ENCODE results near the gene RPL27.
A peak's percentile ranks its signal among the peaks of the same experiment; 100 is the strongest.
"Not testable (repeated sequence)": the region's sequence is repeated elsewhere in the genome, so short reads cannot be mapped to it uniquely, and the experiment has no call there.

The RPL27 gene

GRCh38 chr17:42975701-42976100 is 22.5 kb upstream of the RPL27 start:
- not testable (repeated sequence) for H3K27ac ChIP-seq (ENCODE audit: low read depth, low read length); H3K27me3 ChIP-seq (ENCODE audit: control insufficient read depth in 5 of 5, insufficient read depth in 4 of 5, low read length in 5 of 5); H3K4me3 ChIP-seq (ENCODE audit: low read depth in 1 of 5, low read length in 5 of 5); H3K36me3 ChIP-seq (ENCODE audit: control insufficient read depth in 5 of 5, insufficient read depth in 5 of 5, low read length in 5 of 5); H3K9ac ChIP-seq (ENCODE audit: low read length in 5 of 5); H3K9me3 ChIP-seq (ENCODE audit: control insufficient read depth in 5 of 5, low read length in 5 of 5)
- peaks cover 0 to 11% (median 9%) of the 10 kb centered on the region in 5 donors for H3K4me1 ChIP-seq (ENCODE audit: control insufficient read depth in 5 of 5, insufficient read depth in 5 of 5, low read length in 5 of 5)

- Histone ChIP-seq H3K4me1 (ENCODE audit: control insufficient read depth in 5 of 5, insufficient read depth in 5 of 5, low read length in 5 of 5) (peaks cover 0 to 36% (median 32%) of the 10 kb centered on the region in 5 donors), H3K27ac (ENCODE audit: low read depth, low read length) (peak within 1 kb of the TSS; percentile 69), H3K9ac (ENCODE audit: low read length in 5 of 5) (peak within 1 kb of the TSS in 4 of 5 donors; percentile 84 to 89 (median 87))
These were observed 18.5 kb upstream of the RPL27 start, which contains the start of gene PTGES3L for GRCh38 chr17:42979511-42980273. Gene PTGES3L, minus strand, starts transcription at chr17:42980080. Its CDS starts 27 bp downstream, at chr17:42980053.

GRCh38 chr17:42980274-42980765 is 17.9 kb upstream of the RPL27 start, which contains the start of gene RUNDC1:
Gene RUNDC1, plus strand, starts transcription at chr17:42980565. Its CDS starts 12 bp downstream, at chr17:42980577.
- no peaks in the 10 kb centered on the region for H3K9me3 ChIP-seq (ENCODE audit: control insufficient read depth in 5 of 5, low read length in 5 of 5)
- peaks cover 0 to 42% (median 38%) of the 10 kb centered on the region in 5 donors for H3K4me1 ChIP-seq (ENCODE audit: control insufficient read depth in 5 of 5, insufficient read depth in 5 of 5, low read length in 5 of 5)
- no peaks in the 10 kb centered on the region for H3K36me3 ChIP-seq (ENCODE audit: control insufficient read depth in 5 of 5, insufficient read depth in 5 of 5, low read length in 5 of 5)
- H3K27ac ChIP-seq (ENCODE audit: low read depth, low read length): peak within 1 kb of the TSS; percentile 69
- peak within 1 kb of the TSS; percentile 82 to 95 (median 88) for H3K4me3 ChIP-seq (ENCODE audit: low read depth in 1 of 5, low read length in 5 of 5)
- no peaks in the 10 kb centered on the region for H3K27me3 ChIP-seq (ENCODE audit: control insufficient read depth in 5 of 5, insufficient read depth in 4 of 5, low read length in 5 of 5)
- peak within 1 kb of the TSS; percentile 53 to 89 (median 87) for H3K9ac ChIP-seq (ENCODE audit: low read length in 5 of 5)

More at GRCh38 chr17:42979511-42980273, 18.5 kb upstream of the RPL27 start, which contains the start of gene PTGES3L:
- Histone ChIP-seq H3K36me3 (ENCODE audit: control insufficient read depth in 5 of 5, insufficient read depth in 5 of 5, low read length in 5 of 5) (no peaks in the 10 kb centered on the region), H3K27me3 (ENCODE audit: control insufficient read depth in 5 of 5, insufficient read depth in 4 of 5, low read length in 5 of 5) (no peaks in the 10 kb centered on the region), H3K4me3 (ENCODE audit: low read depth in 1 of 5, low read length in 5 of 5) (peak within 1 kb of the TSS; percentile 82 to 95 (median 88)), H3K9me3 (ENCODE audit: control insufficient read depth in 5 of 5, low read length in 5 of 5) (no peaks in the 10 kb centered on the region)

GRCh38 chr17:42980766-42981397 is 17.3 kb upstream of the RPL27 start:
- Histone ChIP-seq H3K4me3 (ENCODE audit: low read depth in 1 of 5, low read length in 5 of 5) (peak overlapping the region; percentile 82 to 95 (median 88)), H3K9ac (ENCODE audit: low read length in 5 of 5) (peak overlapping the region; percentile 53 to 89 (median 87)), H3K4me1 (ENCODE audit: control insufficient read depth in 5 of 5, insufficient read depth in 5 of 5, low read length in 5 of 5) (peaks cover 0 to 46% (median 43%) of the 10 kb centered on the region in 5 donors), H3K9me3 (ENCODE audit: control insufficient read depth in 5 of 5, low read length in 5 of 5) (no peaks in the 10 kb centered on the region), H3K36me3 (ENCODE audit: control insufficient read depth in 5 of 5, insufficient read depth in 5 of 5, low read length in 5 of 5) (no peaks in the 10 kb centered on the region), H3K27me3 (ENCODE audit: control insufficient read depth in 5 of 5, insufficient read depth in 4 of 5, low read length in 5 of 5) (no peaks in the 10 kb centered on the region), H3K27ac (ENCODE audit: low read depth, low read length) (peak overlapping the region; percentile 69)

- Histone ChIP-seq H3K9ac (ENCODE audit: low read length in 5 of 5) (no peak overlapping the region), H3K4me3 (ENCODE audit: low read depth in 1 of 5, low read length in 5 of 5) (peak overlapping the region in 2 of 5 donors; percentile 88 to 90), H3K4me1 (ENCODE audit: control insufficient read depth in 5 of 5, insufficient read depth in 5 of 5, low read length in 5 of 5) (peaks cover 0 to 56% (median 54%) of the 10 kb centered on the region in 5 donors), H3K9me3 (ENCODE audit: control insufficient read depth in 5 of 5, low read length in 5 of 5) (no peaks in the 10 kb centered on the region), H3K27me3 (ENCODE audit: control insufficient read depth in 5 of 5, insufficient read depth in 4 of 5, low read length in 5 of 5) (no peaks in the 10 kb centered on the region), H3K36me3 (ENCODE audit: control insufficient read depth in 5 of 5, insufficient read depth in 5 of 5, low read length in 5 of 5) (peaks cover 0 to 4% (median 3%) of the 10 kb centered on the region in 5 donors), H3K27ac (ENCODE audit: low read depth, low read length) (no peak overlapping the region)
These were observed 16.0 kb upstream of the RPL27 start for GRCh38 chr17:42982266-42982665.

GRCh38 chr17:42985225-42985624 is 13.0 kb upstream of the RPL27 start:
- H3K9ac ChIP-seq (ENCODE audit: low read length in 5 of 5): no peak overlapping the region
- no peaks in the 10 kb centered on the region for H3K27me3 ChIP-seq (ENCODE audit: control insufficient read depth in 5 of 5, insufficient read depth in 4 of 5, low read length in 5 of 5)
- peaks cover 0 to 60% (median 53%) of the 10 kb centered on the region in 5 donors for H3K4me1 ChIP-seq (ENCODE audit: control insufficient read depth in 5 of 5, insufficient read depth in 5 of 5, low read length in 5 of 5)
- no peak overlapping the region for H3K4me3 ChIP-seq (ENCODE audit: low read depth in 1 of 5, low read length in 5 of 5)
- H3K9me3 ChIP-seq (ENCODE audit: control insufficient read depth in 5 of 5, low read length in 5 of 5): no peaks in the 10 kb centered on the region
- H3K27ac ChIP-seq (ENCODE audit: low read depth, low read length): peak overlapping the region; percentile 8
- peaks cover 5 to 31% (median 25%) of the 10 kb centered on the region in 5 donors for H3K36me3 ChIP-seq (ENCODE audit: control insufficient read depth in 5 of 5, insufficient read depth in 5 of 5, low read length in 5 of 5)

GRCh38 chr17:42989141-42989540 is 9.1 kb upstream of the RPL27 start:
- Histone ChIP-seq H3K9me3 (ENCODE audit: control insufficient read depth in 5 of 5, low read length in 5 of 5) (no peaks in the 10 kb centered on the region), H3K36me3 (ENCODE audit: control insufficient read depth in 5 of 5, insufficient read depth in 5 of 5, low read length in 5 of 5) (peaks cover 9 to 68% (median 53%) of the 10 kb centered on the region in 5 donors), H3K27ac (ENCODE audit: low read depth, low read length) (no peak overlapping the region), H3K4me1 (ENCODE audit: control insufficient read depth in 5 of 5, insufficient read depth in 5 of 5, low read length in 5 of 5) (peaks cover 0 to 42% (median 31%) of the 10 kb centered on the region in 5 donors), H3K27me3 (ENCODE audit: control insufficient read depth in 5 of 5, insufficient read depth in 4 of 5, low read length in 5 of 5) (no peaks in the 10 kb centered on the region), H3K4me3 (ENCODE audit: low read depth in 1 of 5, low read length in 5 of 5) (no peak overlapping the region), H3K9ac (ENCODE audit: low read length in 5 of 5) (no peak overlapping the region)

GRCh38 chr17:42989726-42990652 is 8.2 kb upstream of the RPL27 start:
- Histone ChIP-seq H3K9me3 (ENCODE audit: control insufficient read depth in 5 of 5, low read length in 5 of 5) (no peaks in the 10 kb centered on the region), H3K27me3 (ENCODE audit: control insufficient read depth in 5 of 5, insufficient read depth in 4 of 5, low read length in 5 of 5) (no peaks in the 10 kb centered on the region), H3K9ac (ENCODE audit: low read length in 5 of 5) (no peak overlapping the region), H3K27ac (ENCODE audit: low read depth, low read length) (no peak overlapping the region), H3K4me3 (ENCODE audit: low read depth in 1 of 5, low read length in 5 of 5) (no peak overlapping the region), H3K36me3 (ENCODE audit: control insufficient read depth in 5 of 5, insufficient read depth in 5 of 5, low read length in 5 of 5) (peaks cover 9 to 74% (median 53%) of the 10 kb centered on the region in 5 donors), H3K4me1 (ENCODE audit: control insufficient read depth in 5 of 5, insufficient read depth in 5 of 5, low read length in 5 of 5) (peaks cover 0 to 33% (median 23%) of the 10 kb centered on the region in 5 donors)

GRCh38 chr17:42991471-42991870 is 6.7 kb upstream of the RPL27 start:
- Histone ChIP-seq H3K36me3 (ENCODE audit: control insufficient read depth in 5 of 5, insufficient read depth in 5 of 5, low read length in 5 of 5) (peaks cover 9 to 74% (median 53%) of the 10 kb centered on the region in 5 donors), H3K27ac (ENCODE audit: low read depth, low read length) (no peak overlapping the region), H3K27me3 (ENCODE audit: control insufficient read depth in 5 of 5, insufficient read depth in 4 of 5, low read length in 5 of 5) (no peaks in the 10 kb centered on the region), H3K9me3 (ENCODE audit: control insufficient read depth in 5 of 5, low read length in 5 of 5) (no peaks in the 10 kb centered on the region), H3K9ac (ENCODE audit: low read length in 5 of 5) (no peak overlapping the region), H3K4me3 (ENCODE audit: low read depth in 1 of 5, low read length in 5 of 5) (no peak overlapping the region), H3K4me1 (ENCODE audit: control insufficient read depth in 5 of 5, insufficient read depth in 5 of 5, low read length in 5 of 5) (peaks cover 0 to 21% (median 12%) of the 10 kb centered on the region in 5 donors)

Measured in subcutaneous abdominal adipose tissue (tissue), 5 donors.